DOHH2 (cell line): ENCODE measurements around the gene ERP29.

Experiments
- EZH2phosphoT487 ChIP-seq: fragments of 200-600 bp; sonication (generic); IDR thresholded peaks from 2 replicates; pipeline ENCODE4 v1.6.1; 2017; ENCODE audit warnings: borderline replicate concordance, mild to moderate bottlenecking, antibody characterized with exemption, low read length, moderate library complexity, mixed read lengths
- TF ChIP-seq, protein P1 (sequence below): fragments of 200-600 bp; sonication (generic); IDR thresholded peaks from one replicate; pipeline ENCODE4 v1.5.1; 2014; ENCODE audit warnings: antibody characterized with exemption, mild to moderate bottlenecking, low read depth, low read length; ENCODE audit not compliant: poor library complexity, severe bottlenecking

- TF ChIP-seq, protein P1, sequence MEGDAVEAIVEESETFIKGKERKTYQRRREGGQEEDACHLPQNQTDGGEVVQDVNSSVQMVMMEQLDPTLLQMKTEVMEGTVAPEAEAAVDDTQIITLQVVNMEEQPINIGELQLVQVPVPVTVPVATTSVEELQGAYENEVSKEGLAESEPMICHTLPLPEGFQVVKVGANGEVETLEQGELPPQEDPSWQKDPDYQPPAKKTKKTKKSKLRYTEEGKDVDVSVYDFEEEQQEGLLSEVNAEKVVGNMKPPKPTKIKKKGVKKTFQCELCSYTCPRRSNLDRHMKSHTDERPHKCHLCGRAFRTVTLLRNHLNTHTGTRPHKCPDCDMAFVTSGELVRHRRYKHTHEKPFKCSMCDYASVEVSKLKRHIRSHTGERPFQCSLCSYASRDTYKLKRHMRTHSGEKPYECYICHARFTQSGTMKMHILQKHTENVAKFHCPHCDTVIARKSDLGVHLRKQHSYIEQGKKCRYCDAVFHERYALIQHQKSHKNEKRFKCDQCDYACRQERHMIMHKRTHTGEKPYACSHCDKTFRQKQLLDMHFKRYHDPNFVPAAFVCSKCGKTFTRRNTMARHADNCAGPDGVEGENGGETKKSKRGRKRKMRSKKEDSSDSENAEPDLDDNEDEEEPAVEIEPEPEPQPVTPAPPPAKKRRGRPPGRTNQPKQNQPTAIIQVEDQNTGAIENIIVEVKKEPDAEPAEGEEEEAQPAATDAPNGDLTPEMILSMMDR: no peak
- TF ChIP-seq EZH2phosphoT487: no peak
Observed at GRCh38 chr12:112013601-112014402, 576 bp downstream of the ERP29 start.
